GM12875 (cell line): ENCODE results near the gene MRPS18A.

Source experiments
- H3K4me3 ChIP-seq: one replicate; pipeline ENCODE4 v1.5.1; 2011; ENCODE audit warnings: low read depth, low read length, control low read depth
- TF ChIP-seq, protein P1 (sequence below): IDR thresholded peaks from 2 replicates; pipeline ENCODE4 v1.5.1; 2011; ENCODE audit warnings: low read depth, mild to moderate bottlenecking, control low read depth, inconsistent platforms, low read length, moderate library complexity, borderline replicate concordance; ENCODE audit not compliant: insufficient read depth

Gene MRPS18A

GRCh38 chr6:43623880-43624785 lies 63.5 kb downstream of the MRPS18A start:
- H3K4me3 ChIP-seq = no peak overlapping the region
- TF ChIP-seq, protein P1, sequence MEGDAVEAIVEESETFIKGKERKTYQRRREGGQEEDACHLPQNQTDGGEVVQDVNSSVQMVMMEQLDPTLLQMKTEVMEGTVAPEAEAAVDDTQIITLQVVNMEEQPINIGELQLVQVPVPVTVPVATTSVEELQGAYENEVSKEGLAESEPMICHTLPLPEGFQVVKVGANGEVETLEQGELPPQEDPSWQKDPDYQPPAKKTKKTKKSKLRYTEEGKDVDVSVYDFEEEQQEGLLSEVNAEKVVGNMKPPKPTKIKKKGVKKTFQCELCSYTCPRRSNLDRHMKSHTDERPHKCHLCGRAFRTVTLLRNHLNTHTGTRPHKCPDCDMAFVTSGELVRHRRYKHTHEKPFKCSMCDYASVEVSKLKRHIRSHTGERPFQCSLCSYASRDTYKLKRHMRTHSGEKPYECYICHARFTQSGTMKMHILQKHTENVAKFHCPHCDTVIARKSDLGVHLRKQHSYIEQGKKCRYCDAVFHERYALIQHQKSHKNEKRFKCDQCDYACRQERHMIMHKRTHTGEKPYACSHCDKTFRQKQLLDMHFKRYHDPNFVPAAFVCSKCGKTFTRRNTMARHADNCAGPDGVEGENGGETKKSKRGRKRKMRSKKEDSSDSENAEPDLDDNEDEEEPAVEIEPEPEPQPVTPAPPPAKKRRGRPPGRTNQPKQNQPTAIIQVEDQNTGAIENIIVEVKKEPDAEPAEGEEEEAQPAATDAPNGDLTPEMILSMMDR = no peak

- no peak overlapping the region for H3K4me3 ChIP-seq
- TF ChIP-seq, protein P1 = no peak
Measured at GRCh38 chr6:43622541-43622940, 65.0 kb downstream of the MRPS18A start.

DNA sequence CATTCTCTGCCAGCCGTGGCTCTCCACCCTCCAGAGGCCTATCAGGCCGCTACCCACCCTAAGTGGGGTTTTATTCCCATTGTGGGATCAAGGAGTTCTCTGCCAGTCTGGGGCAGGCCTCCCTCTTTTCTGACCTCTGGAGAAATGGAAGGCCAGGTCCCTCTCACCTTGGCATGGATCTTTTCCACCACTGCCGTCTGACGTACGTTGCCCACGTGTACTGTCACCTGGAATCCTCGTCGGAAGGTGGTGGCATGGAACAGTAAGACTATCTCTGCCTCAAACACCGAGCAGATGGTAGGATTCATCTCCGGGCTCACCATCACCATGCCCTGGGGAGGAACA lies 65.8 kb downstream of the MRPS18A start:
- no peak overlapping the region for H3K4me3 ChIP-seq
- TF ChIP-seq, protein P1 = no peak
